ENCODE measurements around the gene POMT1. TPM values are rescaled to one million over a fixed set of nuclear protein-coding genes. Genes with fewer than 3 reads are reported as not detected.

POMT1 gene
- total RNA-seq, 1 donor from 2014 or later = 29.8 TPM

GRCh38 chr9:131537946-131538345, 35.2 kb downstream of the POMT1 start:
- H3K4me1 Mint-ChIP-seq = peaks cover 13% of the 10 kb centered on the region
- intact Hi-C loops (cut with micrococcal nuclease) = no loop called here
- H3K27me3 Mint-ChIP-seq = no peaks in the 10 kb centered on the region
- H3K9me3 Mint-ChIP-seq = peaks cover 3% of the 10 kb centered on the region
- no peak for DNase-seq
- H3K27ac Mint-ChIP-seq = no peak overlapping the region
- ChIA-PET CTCF (no interaction called here), POLR2A (interaction anchor here (0.6 to 1.0 kb wide), 2 partner anchors 22 to 27 kb away, joined by 3 read pairs; no protein-coding TSS in a partner anchor)
- no peaks in the 10 kb centered on the region for H3K36me3 Mint-ChIP-seq (ENCODE audit: low read depth)
- no peak for TF ChIP-seq CTCF (IDR thresholded peaks at IDR 0.05)
- H3K4me3 Mint-ChIP-seq = no peak overlapping the region
- no peak for ATAC-seq (ENCODE audit: low read depth)

GRCh38 chr9:131539223-131539923, 36.7 kb downstream of the POMT1 start:
- ATAC-seq (ENCODE audit: low read depth) (no peak), DNase-seq (no peak)
- ChIA-PET POLR2A (interaction anchor here (1.0 kb wide), 1 partner anchor 20 kb away, joined by 3 read pairs; no protein-coding TSS in a partner anchor), CTCF (no interaction called here)
- no peak overlapping the region for H3K27ac Mint-ChIP-seq
- intact Hi-C loops (cut with micrococcal nuclease) = no loop called here
- no peaks in the 10 kb centered on the region for H3K27me3 Mint-ChIP-seq
- no peak for TF ChIP-seq CTCF (IDR thresholded peaks at IDR 0.05)
- H3K4me1 Mint-ChIP-seq = peaks cover 10% of the 10 kb centered on the region
- peaks cover 3% of the 10 kb centered on the region for H3K36me3 Mint-ChIP-seq (ENCODE audit: low read depth)
- no peak overlapping the region for H3K4me3 Mint-ChIP-seq
- H3K9me3 Mint-ChIP-seq = peaks cover 8% of the 10 kb centered on the region

- peaks cover 5% of the 10 kb centered on the region for H3K36me3 Mint-ChIP-seq (ENCODE audit: low read depth)
- peaks cover 11% of the 10 kb centered on the region for H3K9me3 Mint-ChIP-seq
- peaks cover 10% of the 10 kb centered on the region for H3K4me1 Mint-ChIP-seq
- intact Hi-C loops (cut with micrococcal nuclease) = no loop called here
- H3K4me3 Mint-ChIP-seq = no peak overlapping the region
- TF ChIP-seq CTCF (IDR thresholded peaks at IDR 0.05) = no peak
- ChIA-PET POLR2A (no interaction called here), CTCF (no interaction called here)
- H3K27ac Mint-ChIP-seq = no peak overlapping the region
- no peak for DNase-seq
- no peak for ATAC-seq (ENCODE audit: low read depth)
- H3K27me3 Mint-ChIP-seq = peaks cover 22% of the 10 kb centered on the region
These were observed 40.4 kb downstream of the POMT1 start for GRCh38 chr9:131543141-131543540.

- intact Hi-C loops (cut with micrococcal nuclease) = no loop called here
- POLR2A ChIA-PET = no interaction called here
- Mint-ChIP-seq H3K4me1 (peaks cover 10% of the 10 kb centered on the region), H3K4me3 (no peak within 1 kb of the TSS), H3K27me3 (peaks cover 42% of the 10 kb centered on the region), H3K27ac (no peak within 1 kb of the TSS), H3K36me3 (ENCODE audit: low read depth) (peaks cover 5% of the 10 kb centered on the region), H3K9me3 (peaks cover 20% of the 10 kb centered on the region)
- CTCF ChIA-PET = no interaction called here
- DNase-seq = no peak
- no peak for ATAC-seq (ENCODE audit: low read depth)
- TF ChIP-seq CTCF (IDR thresholded peaks at IDR 0.05) = no peak
These were observed 42.5 kb downstream of the POMT1 start, which contains the start of gene PRRT1B for GRCh38 chr9:131545003-131545785. Gene PRRT1B (plus strand): TSS chr9:131545523. CDS start chr9:131545616, 93 bp downstream.

- ChIA-PET CTCF (no interaction called here), POLR2A (interaction anchor here (0.6 kb wide), 1 partner anchor 15 kb away, joined by 4 read pairs; no protein-coding TSS in a partner anchor)
- intact Hi-C loops (cut with micrococcal nuclease) = no loop called here
- H3K4me3 Mint-ChIP-seq = no peak overlapping the region
- peaks cover 20% of the 10 kb centered on the region for H3K9me3 Mint-ChIP-seq
- peaks cover 10% of the 10 kb centered on the region for H3K4me1 Mint-ChIP-seq
- peaks cover 42% of the 10 kb centered on the region for H3K27me3 Mint-ChIP-seq
- peaks cover 5% of the 10 kb centered on the region for H3K36me3 Mint-ChIP-seq (ENCODE audit: low read depth)
- ATAC-seq (ENCODE audit: low read depth) (no peak), DNase-seq (no peak)
- no peak for TF ChIP-seq CTCF (IDR thresholded peaks at IDR 0.05)
- H3K27ac Mint-ChIP-seq = no peak overlapping the region
These were observed 43.1 kb downstream of the POMT1 start for GRCh38 chr9:131545786-131546335.

All from activated B cell treated with CpG ODN at 0.5 μM for 24 hours (primary cell).